LoVo (cell line): Measurements from ENCODE around the gene KAT6B.
"Not testable (repeated sequence)": the region's sequence is repeated elsewhere in the genome, so short reads cannot be mapped to it uniquely, and the experiment has no call there.

Experiments used
- DNase-seq: peaks from one replicate; pipeline ENCODE4 v3.0.0-alpha.2; 2016; ENCODE audit warnings: low spot score

The KAT6B gene

GRCh38 chr10:75037171-75038153 lies 211.1 kb downstream of the KAT6B start:
- no peak for DNase-seq

DNA sequence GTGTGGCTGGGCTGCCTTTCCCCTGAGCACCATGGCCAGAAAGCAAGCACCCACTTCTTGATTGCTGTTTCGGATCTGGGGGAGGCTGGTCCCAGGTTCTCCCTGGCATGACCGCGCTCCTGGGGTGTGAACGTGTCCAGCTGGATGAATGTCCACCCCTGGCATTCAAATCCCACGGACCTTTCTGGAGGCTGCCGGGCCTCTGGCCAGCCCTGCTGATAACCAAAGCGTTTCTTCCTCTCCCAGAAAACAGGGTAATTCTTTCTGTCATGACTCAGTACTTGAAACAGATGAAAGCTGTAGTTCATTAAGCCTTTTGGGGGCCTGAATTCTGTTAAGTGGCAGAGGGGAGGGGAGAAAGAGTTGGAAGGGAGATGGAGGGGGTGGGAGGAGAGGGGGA lies 211.9 kb downstream of the KAT6B start:
- DNase-seq: no peak

DNA sequence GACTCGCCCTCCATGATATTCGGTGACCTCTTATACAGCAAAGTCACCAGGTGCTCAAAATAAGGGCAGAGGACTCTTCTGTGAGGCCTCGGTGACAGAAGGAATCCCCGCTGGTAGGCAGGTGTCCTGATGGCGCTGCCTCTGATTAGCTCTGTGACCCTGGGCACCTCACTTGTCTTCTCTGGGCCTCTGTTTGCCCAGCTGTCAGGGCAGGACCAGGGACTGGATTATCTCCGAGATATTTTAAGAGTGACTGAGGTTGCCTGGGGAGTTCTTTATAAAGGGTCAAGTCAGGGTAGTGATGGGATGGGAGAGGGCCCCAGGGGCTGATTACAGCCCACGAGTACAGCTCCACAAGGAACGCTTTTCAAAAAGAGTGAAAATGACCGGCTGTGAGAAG lies 214.2 kb downstream of the KAT6B start:
- no peak for DNase-seq

DNA sequence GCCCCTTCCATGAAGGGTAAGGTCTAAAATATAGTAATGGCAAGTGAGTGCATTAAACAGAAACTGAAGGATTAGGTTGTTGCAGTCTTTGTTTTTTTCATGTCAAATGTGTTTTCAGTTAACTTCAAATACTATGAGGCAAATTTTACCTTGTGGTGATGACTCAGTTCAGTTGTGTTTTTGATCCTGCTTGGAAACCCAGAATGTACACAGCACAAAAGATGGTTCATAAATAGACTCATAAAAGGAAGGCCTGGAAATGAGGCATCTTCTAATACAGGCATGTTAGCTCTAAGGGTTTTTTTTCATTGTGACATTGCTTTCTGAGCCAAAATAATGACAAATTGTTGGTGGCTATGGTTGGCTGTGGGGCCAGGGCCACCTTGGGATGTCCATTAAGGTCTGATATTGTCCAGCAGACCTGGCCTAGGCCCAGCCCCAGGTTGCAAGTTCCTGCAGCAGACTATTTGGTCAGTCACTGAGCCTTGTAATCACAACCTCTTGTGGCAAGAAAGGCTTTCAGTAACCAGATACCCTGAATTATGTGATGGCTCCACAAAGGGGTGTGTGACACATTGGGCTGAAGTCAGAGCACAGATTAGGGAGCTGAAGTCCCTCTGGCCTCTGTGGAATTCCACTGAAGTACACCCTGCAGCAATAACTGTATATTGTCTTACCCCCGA lies 216.0 kb downstream of the KAT6B start:
- DNase-seq: no peak

DNA sequence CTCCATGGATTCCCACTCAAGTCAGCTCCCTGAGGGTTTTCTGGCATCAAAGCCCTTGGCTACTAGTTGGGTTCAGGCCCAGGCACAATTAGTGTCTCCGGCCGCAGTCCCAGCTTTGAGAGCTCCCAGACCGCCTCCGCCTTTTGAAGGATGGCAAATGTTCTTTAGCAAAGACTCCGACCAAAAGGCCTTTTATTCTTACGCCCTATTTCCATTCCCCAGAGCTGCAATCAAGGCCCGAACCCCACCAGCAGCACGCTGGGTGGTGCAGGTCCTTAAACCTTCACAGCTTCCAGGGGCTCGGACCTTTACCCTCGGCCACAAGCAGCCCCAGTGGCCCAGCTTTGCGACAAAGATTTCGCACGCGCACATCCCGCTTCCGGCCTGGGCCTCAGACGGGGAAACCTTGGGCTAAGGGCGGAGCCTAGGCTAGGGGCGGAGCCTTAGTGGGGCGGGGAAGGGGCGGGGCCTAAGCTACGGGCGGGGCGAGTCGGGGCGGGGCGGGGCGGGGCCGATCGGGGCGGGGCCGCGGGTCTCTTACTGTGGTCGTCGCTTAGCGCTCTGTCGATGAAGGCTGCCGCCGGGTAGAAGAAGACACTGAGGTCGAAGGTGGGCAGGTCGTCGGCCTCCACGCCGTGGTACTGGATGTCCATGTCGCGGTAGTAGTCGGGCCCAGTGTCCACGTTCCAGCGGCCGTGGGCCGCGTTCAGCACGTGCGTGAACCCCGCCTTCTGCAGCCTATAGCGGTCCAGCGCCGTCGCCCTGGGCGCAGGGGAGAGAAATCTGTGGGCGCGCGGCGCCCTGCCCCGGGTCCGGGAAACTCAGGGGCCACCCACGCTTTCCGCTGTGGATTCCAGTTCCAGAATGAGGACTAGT lies 217.1 kb downstream of the KAT6B start:
- no peak for DNase-seq

GRCh38 chr10:75048669-75049098 lies 222.3 kb downstream of the KAT6B start:
- DNase-seq: no peak

- DNase-seq: no peak
These were observed 223.1 kb downstream of the KAT6B start for GRCh38 chr10:75049316-75050148.

DNA sequence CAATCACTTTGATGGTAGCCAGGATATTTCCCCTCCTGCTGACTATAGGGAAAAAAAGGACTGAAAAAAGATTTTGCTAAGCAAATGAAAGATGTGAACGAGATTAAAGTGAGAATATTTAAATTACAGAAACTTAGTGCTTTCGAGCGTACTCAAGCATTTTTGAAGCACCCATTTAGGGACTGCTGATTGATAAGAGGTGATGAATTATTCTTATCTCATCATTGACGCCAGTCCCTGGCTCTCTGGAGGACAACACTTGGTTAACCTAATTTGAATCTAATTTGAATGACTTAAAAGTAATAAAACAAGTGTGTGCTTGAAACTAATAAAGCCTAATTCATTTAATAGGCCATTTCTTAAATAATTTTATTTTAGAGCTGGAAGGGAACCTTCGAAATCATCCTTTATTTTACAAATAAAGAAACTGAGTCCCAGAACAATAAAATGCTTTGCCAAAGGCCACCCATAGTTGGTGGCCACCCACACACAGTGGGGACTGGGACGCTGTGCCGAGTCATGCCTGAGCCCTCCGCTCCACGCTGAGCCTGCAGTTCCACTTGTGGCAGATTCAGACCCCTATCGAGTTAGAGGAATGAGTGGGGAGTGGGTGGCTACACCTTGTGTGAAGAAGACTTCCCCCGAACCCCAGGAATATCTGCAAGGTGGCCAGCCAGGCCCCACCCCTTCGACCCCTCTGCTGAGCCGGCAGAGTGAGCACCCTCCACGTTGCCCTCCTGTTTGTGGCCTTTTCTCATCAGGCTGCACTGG lies 223.9 kb downstream of the KAT6B start:
- no peak for DNase-seq

DNA sequence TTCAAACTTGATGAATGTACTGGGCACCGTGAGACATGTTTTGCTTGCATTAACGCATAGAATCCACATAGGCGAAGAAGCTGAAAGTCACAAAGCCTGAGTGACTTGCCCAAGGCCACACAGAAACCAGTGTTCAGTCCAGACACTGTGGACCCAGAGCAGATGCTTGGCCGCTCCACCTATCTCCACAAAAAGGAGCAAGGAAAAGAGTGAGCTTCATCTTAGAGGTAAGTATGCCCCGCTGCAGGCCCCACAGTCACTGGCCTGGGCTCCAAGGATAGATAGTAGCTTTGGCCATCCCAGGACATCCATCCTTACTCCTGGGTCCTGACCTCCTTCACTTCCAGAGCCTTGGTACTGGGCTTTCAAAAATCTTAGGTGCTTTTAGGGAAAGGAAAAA lies 224.9 kb downstream of the KAT6B start:
- DNase-seq: no peak

DNA sequence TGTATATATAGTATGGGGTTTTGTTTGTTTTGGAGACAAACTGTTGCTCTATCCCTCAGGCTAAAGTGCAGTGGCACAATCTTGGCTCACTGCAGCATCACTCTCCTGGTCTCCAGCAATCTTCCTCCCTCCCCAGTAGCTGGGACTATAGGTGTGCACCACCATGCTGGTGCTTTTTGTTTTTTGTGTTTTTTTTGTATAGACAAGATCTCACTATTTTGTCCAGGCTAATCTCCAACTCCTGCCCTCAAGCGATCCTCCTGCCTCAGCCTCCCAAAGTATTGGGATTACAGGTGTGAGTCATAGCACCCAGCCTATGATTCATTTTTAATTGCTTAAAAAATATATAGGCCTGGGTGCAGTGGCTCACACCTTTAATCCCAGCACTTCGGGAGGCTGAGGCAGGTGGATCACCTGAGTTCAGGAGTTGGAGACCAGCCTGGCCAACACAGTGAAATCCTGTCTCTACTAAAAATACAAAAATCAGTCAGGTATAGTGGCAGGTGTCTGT lies 229.6 kb downstream of the KAT6B start:
- DNase-seq: not testable (repeated sequence)

- no peak for DNase-seq
These were observed 231.3 kb downstream of the KAT6B start for GRCh38 chr10:75057680-75058079.

DNA sequence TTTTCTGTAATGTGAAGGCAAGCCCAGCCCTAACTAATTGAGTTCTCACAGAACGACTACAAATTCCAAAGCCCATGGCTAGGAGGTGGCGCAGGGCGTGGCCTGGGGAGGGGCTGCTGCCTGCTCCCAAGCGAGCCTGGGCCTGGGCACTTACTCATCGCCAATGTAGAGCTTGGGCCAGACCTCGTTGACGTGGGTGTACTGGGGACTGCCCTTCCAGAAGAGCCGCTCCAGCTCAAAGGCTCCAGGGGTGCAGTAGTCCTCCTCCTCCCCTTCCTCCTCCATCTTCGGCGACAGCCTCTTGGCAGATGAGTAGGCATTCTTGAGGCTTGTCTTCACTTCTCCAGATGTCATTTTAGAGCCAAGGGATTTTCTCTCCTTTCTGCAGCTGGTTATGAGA lies 231.8 kb downstream of the KAT6B start:
- peak; percentile 46 for DNase-seq

- DNase-seq: no peak
These were observed 235.5 kb downstream of the KAT6B start for GRCh38 chr10:75061709-75062505.

DNA sequence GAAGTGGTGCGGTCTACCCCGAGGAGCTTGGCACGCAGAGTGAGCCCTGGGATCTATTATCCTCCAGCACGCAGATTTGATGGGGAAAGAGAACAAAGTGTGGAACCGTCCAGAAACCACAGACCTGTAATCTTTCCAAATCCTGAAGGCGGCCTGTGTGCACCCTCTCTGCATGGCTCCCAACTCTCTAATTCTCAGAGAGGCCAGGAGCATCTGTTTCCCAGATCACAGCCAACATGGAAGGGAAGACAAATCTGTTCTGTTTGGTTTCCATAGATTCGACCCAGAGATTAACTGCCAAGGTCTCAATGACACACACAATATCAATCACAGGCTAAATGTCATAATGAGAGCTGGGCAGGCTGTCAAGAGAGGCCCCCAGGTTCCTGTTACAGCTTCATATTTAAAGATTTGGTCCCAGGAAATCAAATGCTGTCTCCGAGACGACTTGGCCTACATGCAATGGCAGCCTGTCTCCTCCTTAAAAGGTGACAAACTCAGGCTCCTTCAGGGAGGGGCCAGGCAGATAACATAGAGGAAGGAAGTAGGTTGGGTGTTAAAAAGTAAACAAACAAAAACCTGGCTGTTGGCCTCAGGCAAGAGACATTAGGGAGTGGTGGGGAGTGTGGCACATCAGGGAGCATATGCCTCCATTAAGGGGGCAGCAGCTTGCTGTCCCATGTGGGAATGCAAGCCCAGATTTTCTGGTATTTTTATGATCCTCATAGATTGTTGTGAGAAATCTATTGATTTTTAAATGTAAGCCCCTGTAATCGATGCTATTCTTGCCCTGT lies 236.3 kb downstream of the KAT6B start:
- no peak for DNase-seq

GRCh38 chr10:75063461-75064230 lies 237.2 kb downstream of the KAT6B start:
- DNase-seq: no peak

GRCh38 chr10:75065076-75065475 lies 238.7 kb downstream of the KAT6B start:
- DNase-seq: no peak

DNA sequence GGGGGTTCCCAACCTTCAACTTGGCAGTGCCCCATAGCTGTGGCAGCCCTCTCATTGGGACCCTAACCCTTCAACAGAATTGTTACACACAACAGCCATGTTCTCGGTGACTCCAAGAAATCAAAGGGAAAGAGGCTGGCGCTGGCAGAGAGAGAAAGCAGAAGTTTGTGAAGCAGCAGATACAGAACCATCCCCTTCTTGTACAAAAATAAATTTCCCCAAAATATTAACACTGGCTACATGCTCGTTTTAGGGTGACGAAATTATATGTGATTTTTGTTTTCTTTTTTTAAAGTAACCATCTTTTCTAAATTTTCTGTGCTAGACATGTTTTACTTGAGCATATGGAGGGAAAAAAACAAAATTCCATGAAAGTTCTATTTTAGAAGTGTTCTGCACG lies 239.9 kb downstream of the KAT6B start:
- no peak for DNase-seq

GRCh38 chr10:75067272-75067671 lies 240.9 kb downstream of the KAT6B start:
- no peak for DNase-seq
